ENCODE measurements around the gene SRGAP1. TPM values are rescaled to one million over a fixed set of nuclear protein-coding genes. Genes with fewer than 3 reads are reported as not detected.
A peak's percentile ranks its signal among the peaks of the same experiment; 100 is the strongest.

SRGAP1 gene
- total RNA-seq, 3 donors from 2014 or later (not counting 1 experiment from before 2014, with no cell fraction given), result 0.10 to 0.49 (median 0.16) TPM

GRCh38 chr12:63916561-63917476, 72.3 kb downstream of the SRGAP1 start:
- H3K27ac Mint-ChIP-seq, result no peak overlapping the region
- no peaks in the 10 kb centered on the region for H3K36me3 Mint-ChIP-seq
- no peaks in the 10 kb centered on the region for H3K27me3 Mint-ChIP-seq (ENCODE audit: low read depth in 2 of 2)
- no peak overlapping the region for H3K4me3 ChIP-seq (ENCODE audit: low read length)
- intact Hi-C loops (cut with micrococcal nuclease), result no loop called here
- peaks cover 0 to 2% of the 10 kb centered on the region in 2 donors for H3K9me3 Mint-ChIP-seq
- H3K36me3 ChIP-seq (ENCODE audit: control insufficient read depth, insufficient read depth, low read length), result no peaks in the 10 kb centered on the region
- H3K27ac ChIP-seq (ENCODE audit: low read length), result no peak overlapping the region
- TF ChIP-seq, protein P1, sequence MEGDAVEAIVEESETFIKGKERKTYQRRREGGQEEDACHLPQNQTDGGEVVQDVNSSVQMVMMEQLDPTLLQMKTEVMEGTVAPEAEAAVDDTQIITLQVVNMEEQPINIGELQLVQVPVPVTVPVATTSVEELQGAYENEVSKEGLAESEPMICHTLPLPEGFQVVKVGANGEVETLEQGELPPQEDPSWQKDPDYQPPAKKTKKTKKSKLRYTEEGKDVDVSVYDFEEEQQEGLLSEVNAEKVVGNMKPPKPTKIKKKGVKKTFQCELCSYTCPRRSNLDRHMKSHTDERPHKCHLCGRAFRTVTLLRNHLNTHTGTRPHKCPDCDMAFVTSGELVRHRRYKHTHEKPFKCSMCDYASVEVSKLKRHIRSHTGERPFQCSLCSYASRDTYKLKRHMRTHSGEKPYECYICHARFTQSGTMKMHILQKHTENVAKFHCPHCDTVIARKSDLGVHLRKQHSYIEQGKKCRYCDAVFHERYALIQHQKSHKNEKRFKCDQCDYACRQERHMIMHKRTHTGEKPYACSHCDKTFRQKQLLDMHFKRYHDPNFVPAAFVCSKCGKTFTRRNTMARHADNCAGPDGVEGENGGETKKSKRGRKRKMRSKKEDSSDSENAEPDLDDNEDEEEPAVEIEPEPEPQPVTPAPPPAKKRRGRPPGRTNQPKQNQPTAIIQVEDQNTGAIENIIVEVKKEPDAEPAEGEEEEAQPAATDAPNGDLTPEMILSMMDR (IDR thresholded peaks at IDR 0.05), result no peak
- no peaks in the 10 kb centered on the region for H3K4me1 ChIP-seq (ENCODE audit: control insufficient read depth, insufficient read depth, low read length)
- H3K27me3 ChIP-seq (ENCODE audit: control insufficient read depth, insufficient read depth, low read length), result no peaks in the 10 kb centered on the region
- DNase-seq, result no peak
- 73% methylated on average over 6 of the region's 7 CpGs for WGBS (ENCODE audit: insufficient coverage)
- no peak overlapping the region for H3K4me3 Mint-ChIP-seq
- no peak for ATAC-seq
- no peaks in the 10 kb centered on the region for H3K9me3 ChIP-seq (ENCODE audit: control insufficient read depth, insufficient read depth, low read length)
- H3K4me1 Mint-ChIP-seq, result no peaks in the 10 kb centered on the region

- Histone ChIP-seq H3K27me3 (ENCODE audit: control insufficient read depth, insufficient read depth, low read length) (no peaks in the 10 kb centered on the region), H3K9me3 (ENCODE audit: control insufficient read depth, insufficient read depth, low read length) (no peaks in the 10 kb centered on the region), H3K27ac (ENCODE audit: low read length) (no peak overlapping the region), H3K4me1 (ENCODE audit: control insufficient read depth, insufficient read depth, low read length) (no peaks in the 10 kb centered on the region), H3K4me3 (ENCODE audit: low read length) (no peak overlapping the region), H3K36me3 (ENCODE audit: control insufficient read depth, insufficient read depth, low read length) (no peaks in the 10 kb centered on the region)
- no peak for DNase-seq
- peaks cover 0 to 2% of the 10 kb centered on the region in 2 donors for H3K9me3 Mint-ChIP-seq
- H3K27ac Mint-ChIP-seq, result no peak overlapping the region
- H3K4me3 Mint-ChIP-seq, result no peak overlapping the region
- H3K27me3 Mint-ChIP-seq (ENCODE audit: low read depth in 2 of 2), result no peaks in the 10 kb centered on the region
- no peaks in the 10 kb centered on the region for H3K4me1 Mint-ChIP-seq
- intact Hi-C loops (cut with micrococcal nuclease), result no loop called here
- WGBS (ENCODE audit: insufficient coverage), result 100% methylated on average over 2 of the region's 3 CpGs
- no peaks in the 10 kb centered on the region for H3K36me3 Mint-ChIP-seq
- TF ChIP-seq, protein P1 (IDR thresholded peaks at IDR 0.05), result no peak
- ATAC-seq, result no peak
Observed at GRCh38 chr12:63917477-63917862, 73.0 kb downstream of the SRGAP1 start.

- 85% methylated on average over 9 of the region's 10 CpGs for WGBS (ENCODE audit: insufficient coverage)
- ATAC-seq (peak in 1 of 3 donors; percentile 32), DNase-seq (peak in 1 of 2 donors; percentile 3)
- Histone ChIP-seq H3K4me3 (ENCODE audit: low read length) (no peak overlapping the region), H3K27me3 (ENCODE audit: control insufficient read depth, insufficient read depth, low read length) (no peaks in the 10 kb centered on the region), H3K9me3 (ENCODE audit: control insufficient read depth, insufficient read depth, low read length) (no peaks in the 10 kb centered on the region), H3K27ac (ENCODE audit: low read length) (no peak overlapping the region), H3K36me3 (ENCODE audit: control insufficient read depth, insufficient read depth, low read length) (no peaks in the 10 kb centered on the region), H3K4me1 (ENCODE audit: control insufficient read depth, insufficient read depth, low read length) (no peaks in the 10 kb centered on the region)
- Mint-ChIP-seq H3K36me3 (no peaks in the 10 kb centered on the region), H3K9me3 (peaks cover 0 to 2% of the 10 kb centered on the region in 2 donors), H3K27ac (no peak overlapping the region), H3K4me1 (no peaks in the 10 kb centered on the region), H3K27me3 (ENCODE audit: low read depth in 2 of 2) (no peaks in the 10 kb centered on the region), H3K4me3 (no peak overlapping the region)
- intact Hi-C loops (cut with micrococcal nuclease), result no loop called here
- TF ChIP-seq, protein P1 (IDR thresholded peaks at IDR 0.05), result no peak
Observed at GRCh38 chr12:63917864-63918799, 73.6 kb downstream of the SRGAP1 start.

All from natural killer cell (primary cell).